HEK293T (cell line): Measurements from ENCODE around the gene ALKBH3.

Experiments
- CTCF ChIA-PET: fragments of 350-600 bp; formaldehyde crosslinking; extraction: SDS; loops from one replicate; lab custom pipeline; 2021; ENCODE audit warnings: antibody characterized with exemption, inconsistent platforms; lab: Yijun Ruan, JAX
- POLR2A ChIA-PET: fragments of 350-600 bp; formaldehyde crosslinking; extraction: SDS; loops from one replicate; lab custom pipeline; 2020; ENCODE audit warnings: antibody characterized with exemption, inconsistent platforms; lab: Yijun Ruan, JAX
- DNase-seq: peaks from one replicate; pipeline ENCODE4 v3.0.0; 2012; ENCODE audit warnings: mixed read lengths; ENCODE audit errors: extremely low spot score
- ARNT ChIP-seq: fragments of 450-650 bp; IDR thresholded peaks from 2 replicates; pipeline ENCODE4 v1.6.1; 2017; ENCODE audit warnings: mild to moderate bottlenecking
- BHLHE40 ChIP-seq: fragments of 450-650 bp; IDR thresholded peaks from 2 replicates; pipeline ENCODE4 v1.6.1; 2016; ENCODE audit warnings: mild to moderate bottlenecking, moderate library complexity, borderline replicate concordance
- CTBP1 ChIP-seq: fragments of 450-650 bp; IDR thresholded peaks from 2 replicates; pipeline ENCODE4 v1.6.1; 2016; ENCODE audit warnings: borderline replicate concordance
- ELF4 ChIP-seq: fragments of 450-650 bp; IDR thresholded peaks from 2 replicates; pipeline ENCODE4 v1.6.1; 2017; ENCODE audit warnings: antibody characterized with exemption
- FOXA1 ChIP-seq: fragments of 450-650 bp; IDR thresholded peaks from 2 replicates; pipeline ENCODE4 v1.6.1; 2016; ENCODE audit warnings: mild to moderate bottlenecking
- FOXK2 ChIP-seq: fragments of 450-650 bp; IDR thresholded peaks from 2 replicates; pipeline ENCODE4 v1.6.1; 2016; ENCODE audit warnings: mild to moderate bottlenecking
- FOXM1 ChIP-seq: fragments of 450-650 bp; IDR thresholded peaks from 2 replicates; pipeline ENCODE4 v1.6.1; 2017; ENCODE audit warnings: mild to moderate bottlenecking, borderline replicate concordance
- HDGF ChIP-seq: fragments of 450-650 bp; IDR thresholded peaks from 2 replicates; pipeline ENCODE4 v1.6.1; 2017; ENCODE audit warnings: antibody characterized with exemption, borderline replicate concordance
- L3MBTL2 ChIP-seq: fragments of 450-650 bp; conservative IDR thresholded peaks from 2 replicates; pipeline ENCODE4 v1.6.1; 2016; ENCODE audit warnings: mild to moderate bottlenecking
- LEF1 ChIP-seq: fragments of 450-650 bp; IDR thresholded peaks from 2 replicates; pipeline ENCODE4 v1.6.1; 2017; ENCODE audit warnings: mild to moderate bottlenecking, borderline replicate concordance
- NFRKB ChIP-seq: fragments of 450-650 bp; IDR thresholded peaks from 2 replicates; pipeline ENCODE4 v1.6.1; 2016; ENCODE audit warnings: mild to moderate bottlenecking, moderate library complexity
- SP1 ChIP-seq: fragments of 450-650 bp; IDR thresholded peaks from 2 replicates; pipeline ENCODE4 v1.6.1; 2017
- SUZ12 ChIP-seq: fragments of 450-650 bp; IDR thresholded peaks from 2 replicates; pipeline ENCODE4 v1.6.1; 2016; ENCODE audit warnings: mild to moderate bottlenecking
- TARDBP ChIP-seq: fragments of 450-650 bp; IDR thresholded peaks from 2 replicates; pipeline ENCODE4 v1.6.1; 2016
- ZNF384 ChIP-seq: fragments of 450-650 bp; IDR thresholded peaks from 2 replicates; pipeline ENCODE4 v1.6.1; 2016
- TF ChIP-seq, protein P1 (sequence below): fragments of 450-650 bp; IDR thresholded peaks from 2 replicates; pipeline ENCODE4 v1.6.1; 2016

Gene ALKBH3

DNA sequence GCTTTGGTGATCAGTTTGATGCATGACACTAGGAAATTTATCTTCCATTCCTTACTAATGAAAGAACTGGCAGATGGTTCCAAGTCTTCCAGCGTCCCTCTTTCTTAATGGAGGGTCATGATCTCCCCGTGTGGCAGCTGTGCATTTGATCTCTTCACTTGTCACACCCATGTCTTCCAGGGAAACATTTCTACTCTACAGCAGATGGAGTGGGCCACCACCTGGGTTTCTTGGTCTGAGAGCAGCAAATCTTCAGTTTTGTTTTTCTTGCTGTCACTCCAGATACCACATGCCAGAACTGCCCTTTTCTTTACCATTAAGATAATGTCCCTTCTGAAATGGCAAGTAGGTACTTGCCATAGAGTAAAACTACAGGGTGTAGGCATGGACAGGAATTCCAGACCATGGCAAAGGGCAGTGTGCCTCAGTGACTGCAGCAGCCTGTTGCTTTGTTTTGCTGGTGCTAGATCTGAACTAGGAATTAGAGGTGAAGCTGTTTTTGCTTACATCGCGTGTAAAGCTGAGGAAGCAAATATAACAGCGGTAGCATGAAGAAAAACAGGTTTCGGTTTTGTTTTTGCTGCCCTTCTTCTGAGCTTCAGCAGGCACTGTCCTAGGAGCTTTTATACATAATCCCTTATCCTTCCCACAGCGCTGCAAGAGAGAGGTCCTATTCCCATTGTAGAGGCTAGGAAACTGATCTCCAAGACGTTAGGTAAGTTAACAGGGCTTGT lies 41.1 kb downstream of the ALKBH3 start:
- TF ChIP-seq BHLHE40 = no peak
- no peak for TF ChIP-seq ZNF384
- no peak for TF ChIP-seq TARDBP
- TF ChIP-seq NFRKB = no peak
- no peak for TF ChIP-seq LEF1
- TF ChIP-seq ARNT = no peak
- no peak for TF ChIP-seq L3MBTL2
- TF ChIP-seq, protein P1, sequence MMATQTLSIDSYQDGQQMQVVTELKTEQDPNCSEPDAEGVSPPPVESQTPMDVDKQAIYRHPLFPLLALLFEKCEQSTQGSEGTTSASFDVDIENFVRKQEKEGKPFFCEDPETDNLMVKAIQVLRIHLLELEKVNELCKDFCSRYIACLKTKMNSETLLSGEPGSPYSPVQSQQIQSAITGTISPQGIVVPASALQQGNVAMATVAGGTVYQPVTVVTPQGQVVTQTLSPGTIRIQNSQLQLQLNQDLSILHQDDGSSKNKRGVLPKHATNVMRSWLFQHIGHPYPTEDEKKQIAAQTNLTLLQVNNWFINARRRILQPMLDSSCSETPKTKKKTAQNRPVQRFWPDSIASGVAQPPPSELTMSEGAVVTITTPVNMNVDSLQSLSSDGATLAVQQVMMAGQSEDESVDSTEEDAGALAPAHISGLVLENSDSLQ = no peak
- no peak for TF ChIP-seq ELF4
- no peak for TF ChIP-seq SP1
- TF ChIP-seq CTBP1 = no peak
- no peak for TF ChIP-seq FOXK2
- TF ChIP-seq SUZ12 = no peak
- TF ChIP-seq FOXM1 = no peak
- no peak for TF ChIP-seq FOXA1
- no peak for TF ChIP-seq HDGF
- POLR2A ChIA-PET = interaction anchor here (0.8 to 5.0 kb wide), 2 partner anchors 20 to 21 kb away, joined by 3 to 30 read pairs; partner anchors contain the start of gene C11orf96
- DNase-seq = no peak
- CTCF ChIA-PET = interaction anchor here (1.0 kb wide), 1 partner anchor 20 kb away, joined by 3 read pairs; the partner anchor contains the start of gene C11orf96

DNA sequence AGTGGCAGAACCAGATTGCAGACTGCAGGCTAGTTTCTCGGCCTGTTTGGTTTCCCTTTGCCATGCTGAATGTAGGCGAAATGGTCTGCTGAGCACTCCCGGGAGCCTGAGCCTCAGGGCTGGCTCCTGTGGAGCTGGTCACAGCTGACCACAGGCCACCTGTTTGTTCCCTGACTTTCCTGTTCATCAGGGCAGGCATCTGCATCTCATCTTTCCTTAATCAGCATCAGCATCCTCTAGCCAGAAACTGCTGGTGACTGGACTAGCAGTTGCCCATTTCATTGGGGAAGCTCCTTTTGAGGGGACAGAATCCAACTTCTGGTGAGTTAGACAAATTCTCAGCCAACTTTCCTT lies 41.6 kb downstream of the ALKBH3 start:
- no peak for DNase-seq
- TF ChIP-seq ZNF384 = no peak
- no peak for TF ChIP-seq FOXA1
- no peak for TF ChIP-seq ELF4
- CTCF ChIA-PET = interaction anchor here (1.0 kb wide), 1 partner anchor 20 kb away, joined by 3 read pairs; the partner anchor contains the start of gene C11orf96
- POLR2A ChIA-PET = interaction anchor here (5.0 kb wide), 1 partner anchor 20 kb away, joined by 30 read pairs; the partner anchor contains the start of gene C11orf96

DNA sequence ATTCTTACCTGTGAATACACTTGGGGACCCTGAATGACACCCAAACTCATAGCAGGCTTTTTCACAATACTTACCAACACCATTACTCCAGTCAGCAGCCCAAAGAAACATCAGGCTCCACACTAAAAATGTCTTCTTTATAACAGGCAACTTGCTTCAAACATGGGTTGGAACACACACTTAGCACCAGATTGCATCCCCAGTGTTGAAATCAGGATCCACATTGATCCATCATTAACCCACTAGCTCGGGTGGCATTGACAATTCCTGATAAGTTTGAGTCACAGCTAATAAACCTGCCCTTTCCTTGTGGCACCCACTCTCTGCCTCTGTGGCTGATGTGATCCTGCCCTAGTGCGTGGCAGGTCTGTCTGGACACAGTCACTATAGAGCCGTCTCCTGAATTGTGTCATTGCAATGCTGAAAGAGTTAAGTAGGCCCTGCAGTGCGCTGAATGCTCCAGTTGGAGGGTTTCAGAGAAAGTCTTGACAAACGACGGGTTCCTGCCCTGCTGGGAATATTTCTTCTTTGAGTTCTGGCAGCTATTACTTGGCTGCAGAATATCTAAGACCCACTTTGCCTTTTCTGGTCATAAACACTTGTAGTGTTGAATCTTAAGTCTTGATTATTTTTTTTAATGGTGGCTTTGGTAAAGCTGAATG lies 42.2 kb downstream of the ALKBH3 start:
- ChIA-PET CTCF (interaction anchor here (1.0 kb wide), 1 partner anchor 19 kb away, joined by 3 read pairs; the partner anchor contains the start of gene C11orf96), POLR2A (interaction anchor here (5.0 kb wide), 1 partner anchor 19 kb away, joined by 30 read pairs; the partner anchor contains the start of gene C11orf96)
- no peak for TF ChIP-seq BHLHE40
- no peak for TF ChIP-seq HDGF
- no peak for TF ChIP-seq TARDBP
- no peak for TF ChIP-seq L3MBTL2
- no peak for TF ChIP-seq ELF4
- no peak for TF ChIP-seq FOXA1
- no peak for TF ChIP-seq CTBP1
- no peak for TF ChIP-seq ARNT
- TF ChIP-seq SUZ12 = no peak
- TF ChIP-seq, protein P1 = no peak
- no peak for TF ChIP-seq NFRKB
- no peak for TF ChIP-seq FOXM1
- TF ChIP-seq LEF1 = no peak
- TF ChIP-seq ZNF384 = no peak
- no peak for DNase-seq

DNA sequence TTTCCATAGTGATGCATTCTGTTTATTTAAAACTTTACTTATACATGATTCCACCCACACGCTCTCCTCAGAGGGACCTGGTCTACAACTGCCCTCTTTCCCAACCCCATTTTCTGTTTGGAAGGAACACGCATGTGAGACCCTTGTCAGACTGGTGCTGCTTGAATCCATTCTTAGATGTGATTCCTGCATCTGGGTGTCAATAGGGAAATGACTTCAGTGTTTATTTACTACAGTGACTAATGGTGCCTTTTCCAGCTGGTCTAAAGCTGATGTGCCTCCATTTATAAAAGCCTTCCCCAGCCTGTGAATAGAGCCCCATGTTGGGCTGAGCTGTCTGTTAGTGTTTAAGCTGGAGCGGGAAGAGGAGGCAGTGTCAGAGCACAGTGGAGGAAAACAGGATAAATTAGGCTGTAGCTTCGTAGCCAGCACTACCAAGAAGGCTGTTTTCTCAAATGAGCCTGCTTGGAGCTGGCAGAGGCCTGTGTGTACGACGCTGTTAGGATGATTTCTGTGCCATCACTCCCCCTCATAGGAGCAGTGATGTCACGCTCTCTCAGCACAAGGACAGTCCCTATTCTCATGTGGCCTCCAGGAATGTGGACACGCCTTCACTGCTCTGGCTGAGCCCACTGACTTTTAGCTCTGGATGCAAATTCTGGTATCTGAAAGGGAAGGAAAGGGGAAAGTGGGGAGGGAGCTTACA lies 42.9 kb downstream of the ALKBH3 start:
- no peak for TF ChIP-seq ZNF384
- no peak for TF ChIP-seq CTBP1
- DNase-seq = no peak
- CTCF ChIA-PET = interaction anchor here (1.7 kb wide), 1 partner anchor 18 kb away, joined by 7 read pairs; no protein-coding TSS in a partner anchor
- POLR2A ChIA-PET = interaction anchor here (0.8 to 5.0 kb wide), 4 partner anchors 10 to 22 kb away, joined by 4 to 30 read pairs (median 4); partner anchors contain the start of gene C11orf96

DNA sequence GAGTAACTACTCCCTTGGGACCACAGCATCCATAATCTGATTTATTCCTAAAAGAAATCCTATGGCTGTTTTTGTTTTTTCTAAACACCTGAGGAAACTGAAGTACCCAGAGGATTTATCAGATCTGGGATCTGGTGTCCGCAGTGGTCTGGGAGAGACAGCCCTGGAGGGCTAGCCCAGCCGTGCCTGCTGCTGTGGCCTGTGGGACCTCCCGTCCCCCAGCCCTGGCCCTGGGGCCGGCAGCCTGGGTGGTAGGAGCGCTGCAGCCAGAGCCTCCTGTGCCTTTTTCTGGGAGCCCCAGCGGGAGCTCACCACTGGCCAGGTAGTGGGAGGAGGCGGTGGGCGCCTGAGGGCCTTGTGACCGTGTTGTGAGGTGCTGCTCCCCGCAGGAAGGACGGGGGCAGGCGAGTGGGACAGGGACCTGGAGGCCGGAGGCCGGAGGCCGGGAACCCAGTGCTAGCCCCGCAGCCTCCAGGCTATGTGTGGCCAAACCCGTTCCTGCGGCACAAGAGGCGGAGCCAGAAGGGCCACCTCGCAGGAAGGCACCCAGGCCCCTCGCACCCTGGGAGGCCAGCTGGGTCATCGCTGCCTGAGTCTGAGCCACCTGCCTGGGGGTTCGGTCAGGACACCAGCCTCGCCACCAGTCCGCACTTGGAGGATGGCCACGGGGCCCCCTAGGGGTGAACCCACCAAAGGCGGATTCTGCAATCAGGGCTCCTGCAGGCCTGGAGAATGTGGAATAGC lies 43.7 kb downstream of the ALKBH3 start:
- ChIA-PET CTCF (interaction anchor here (0.6 to 1.7 kb wide), 3 partner anchors 13 to 337 kb away, joined by 3 to 7 read pairs (median 4); no protein-coding TSS in a partner anchor), POLR2A (interaction anchor here (0.8 to 5.0 kb wide), 5 partner anchors 9 to 21 kb away, joined by 3 to 30 read pairs (median 4); partner anchors contain the start of gene C11orf96)
- DNase-seq = no peak
- TF ChIP-seq FOXM1 (no peak), FOXK2 (no peak), HDGF (no peak), ELF4 (no peak), CTBP1 (no peak), TARDBP (no peak), L3MBTL2 (no peak)
- TF ChIP-seq, protein P1 = no peak
